Central memory CD4-positive, alpha-beta T cell (primary cell): Measurements from ENCODE around the gene PIGU.
"Not testable (repeated sequence)": the region's sequence is repeated elsewhere in the genome, so short reads cannot be mapped to it uniquely, and the experiment has no call there.

ENCODE experiments used
- DNase-seq: peaks from one replicate; pipeline ENCODE4 v3.0.0; 2022

PIGU gene

DNA sequence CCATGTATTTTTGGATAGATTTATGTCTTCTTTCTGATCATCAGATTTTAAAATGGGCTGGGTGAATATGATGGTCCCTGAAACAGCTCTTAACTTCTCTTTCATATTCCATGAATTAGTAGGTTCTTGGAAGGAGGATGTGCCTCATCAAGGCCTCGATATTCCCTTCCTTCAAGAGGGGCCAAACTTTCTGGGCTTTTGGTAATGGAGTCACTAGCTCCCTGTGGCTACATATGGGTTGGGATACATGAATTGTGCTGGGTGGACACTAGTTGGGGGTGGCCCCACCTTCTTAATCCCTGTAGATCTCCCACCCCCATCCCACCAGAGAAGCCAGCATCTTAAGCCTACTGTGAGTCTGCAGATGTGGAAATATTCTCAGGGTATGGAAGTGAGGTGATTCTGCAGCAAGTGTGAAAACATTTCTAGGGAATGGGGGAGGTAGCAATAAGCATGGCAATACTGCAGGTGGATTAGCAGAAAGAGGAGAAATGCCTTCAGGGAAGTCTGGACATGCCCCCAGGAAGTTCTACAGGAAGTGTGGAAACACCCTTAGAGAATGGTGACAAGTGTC lies 29.5 kb upstream of the PIGU start:
- no peak for DNase-seq

DNA sequence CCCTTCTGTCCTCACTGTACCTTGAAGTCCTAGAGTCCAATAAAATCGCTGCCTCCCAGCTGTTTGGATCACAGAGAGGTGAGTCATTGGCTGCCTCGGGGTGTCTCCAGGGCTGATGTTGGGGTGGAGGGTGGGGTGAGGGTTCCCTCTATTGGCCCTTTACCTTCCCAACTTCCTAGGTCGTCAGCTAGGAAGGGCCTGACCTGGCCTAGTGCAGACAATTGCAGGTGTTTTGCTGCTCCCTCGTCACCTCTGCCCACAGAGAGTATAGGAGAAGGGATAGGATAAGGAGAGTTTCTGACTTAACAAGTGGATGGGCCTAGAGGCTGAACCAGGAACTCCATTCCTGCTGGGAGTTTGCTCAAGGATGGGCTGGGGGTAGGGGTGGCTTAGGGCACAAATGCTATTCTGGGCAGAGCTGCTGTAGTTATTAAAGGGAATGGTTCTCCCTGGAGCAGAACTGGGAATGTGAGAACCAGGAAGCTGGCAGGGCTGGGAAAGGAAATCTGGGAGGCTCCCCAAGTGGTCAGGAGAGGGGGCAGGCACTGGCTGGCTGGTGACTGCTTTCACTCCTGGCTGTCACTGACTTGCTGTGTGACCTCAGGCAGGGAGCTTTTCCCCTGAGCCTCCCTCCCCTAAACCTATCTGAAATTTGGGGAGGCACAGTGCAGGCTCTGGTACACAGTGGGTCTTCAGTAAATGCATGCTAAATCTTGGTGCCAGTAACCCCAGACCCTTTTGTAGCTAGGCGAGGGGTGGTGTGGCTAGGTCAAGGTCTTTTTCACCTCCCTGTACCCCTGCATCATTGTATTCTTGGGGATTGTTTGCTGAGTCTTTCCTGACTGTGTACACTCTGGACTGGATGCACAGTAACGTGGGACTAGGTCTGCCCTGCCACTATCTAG lies 28.8 kb upstream of the PIGU start:
- DNase-seq: no peak

DNA sequence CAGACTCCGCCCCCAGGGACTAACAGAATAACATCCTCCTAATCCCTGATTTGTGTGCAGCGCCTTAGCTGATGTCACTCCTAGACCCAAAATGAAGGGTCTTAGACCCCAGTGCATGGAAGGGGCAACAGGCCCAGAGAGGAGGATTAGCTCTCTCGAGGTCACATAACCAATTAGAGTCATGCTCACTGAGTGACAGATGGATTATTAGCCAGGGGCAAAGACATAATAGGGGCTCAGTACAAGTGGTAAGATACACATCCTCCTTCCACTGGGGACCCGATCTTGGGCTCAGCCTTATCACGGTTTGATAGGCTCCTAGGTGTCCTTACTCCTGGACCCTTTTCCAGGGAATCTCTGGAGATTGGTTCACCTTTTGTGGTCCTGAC lies 28.1 kb upstream of the PIGU start:
- DNase-seq: no peak

DNA sequence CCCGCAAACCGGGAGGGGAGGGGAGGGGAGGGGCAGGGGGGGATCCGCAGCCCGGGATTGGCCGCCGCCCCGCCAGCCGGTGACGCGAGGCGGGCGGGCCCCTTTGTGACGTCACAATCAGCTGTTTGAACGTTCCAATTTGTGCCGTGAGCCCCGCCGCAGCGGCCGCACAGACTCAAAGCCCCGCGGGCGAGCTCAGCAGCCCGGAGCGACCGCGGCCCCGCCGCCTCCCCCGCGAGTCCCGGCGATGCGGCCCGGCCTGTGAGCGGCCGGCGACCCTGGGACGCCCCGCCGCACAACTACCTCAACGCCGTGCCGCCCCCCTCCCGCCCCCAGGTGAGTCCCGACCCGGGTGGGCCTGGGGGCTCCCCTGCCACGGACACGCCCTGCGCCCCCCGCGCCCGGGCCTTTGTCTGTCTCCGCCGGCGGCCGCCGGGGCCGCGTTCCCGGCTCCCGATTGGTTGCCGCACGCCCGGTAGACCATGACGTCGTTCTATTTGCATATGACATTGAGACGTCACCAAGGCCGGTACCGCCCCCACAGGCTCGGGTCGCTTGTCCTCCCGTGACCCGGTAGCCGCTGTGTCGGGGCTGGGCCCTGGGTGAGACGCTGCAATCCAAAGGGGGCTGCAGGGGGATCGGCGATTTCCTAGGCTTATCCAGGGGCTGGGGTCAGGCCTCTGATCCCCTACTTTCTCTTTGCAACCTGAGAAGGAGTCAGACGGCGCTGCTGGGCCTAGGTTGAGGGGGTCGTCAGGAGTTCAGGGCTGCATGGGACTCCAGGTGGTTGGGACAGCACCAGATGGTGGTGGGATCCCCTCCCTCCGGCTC lies 27.5 kb upstream of the PIGU start, which contains the start of gene TP53INP2:
TSS of gene TP53INP2 (plus strand) at position 168 of the 831 bp plus-strand sequence. CDS start 4,396 bp downstream, outside the sequence.
- peak; percentile 88 for DNase-seq

DNA sequence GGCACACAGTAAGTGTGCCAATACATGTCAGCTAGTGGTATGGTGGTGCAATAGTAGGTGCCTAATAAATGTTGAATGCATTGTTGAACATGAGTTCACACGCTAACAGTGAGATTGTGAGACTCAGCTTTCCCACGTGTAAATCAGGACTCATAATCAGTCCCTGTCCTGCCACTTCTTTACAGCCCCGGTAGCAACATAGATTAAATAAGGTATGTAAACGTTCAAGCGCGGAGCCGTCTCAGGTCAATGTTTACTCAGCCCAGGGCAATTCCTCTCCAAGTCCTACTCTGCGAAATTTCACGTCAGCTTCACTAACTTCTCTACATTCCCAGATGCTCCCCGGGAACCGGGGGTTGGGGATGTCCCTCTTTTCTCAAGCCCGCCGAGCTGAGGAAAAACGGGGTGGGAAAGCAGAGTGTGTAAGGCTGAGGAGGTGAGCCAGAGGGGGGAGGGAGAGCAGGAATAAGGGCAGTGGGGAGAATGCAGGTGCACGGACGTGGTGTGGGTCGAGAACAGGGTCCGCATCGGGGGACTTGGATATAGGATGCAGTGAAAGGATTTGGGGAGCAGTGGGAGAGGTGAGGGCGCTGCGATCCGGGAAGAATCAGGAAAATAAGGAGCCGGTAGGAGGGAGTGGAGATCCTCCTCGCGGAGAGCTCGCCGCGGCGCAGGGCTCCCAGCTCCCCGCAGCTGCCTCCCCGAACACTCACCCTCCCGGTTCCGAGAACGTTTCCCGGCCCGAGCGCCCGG lies 26.7 kb upstream of the PIGU start:
- peak; percentile 20 for DNase-seq

DNA sequence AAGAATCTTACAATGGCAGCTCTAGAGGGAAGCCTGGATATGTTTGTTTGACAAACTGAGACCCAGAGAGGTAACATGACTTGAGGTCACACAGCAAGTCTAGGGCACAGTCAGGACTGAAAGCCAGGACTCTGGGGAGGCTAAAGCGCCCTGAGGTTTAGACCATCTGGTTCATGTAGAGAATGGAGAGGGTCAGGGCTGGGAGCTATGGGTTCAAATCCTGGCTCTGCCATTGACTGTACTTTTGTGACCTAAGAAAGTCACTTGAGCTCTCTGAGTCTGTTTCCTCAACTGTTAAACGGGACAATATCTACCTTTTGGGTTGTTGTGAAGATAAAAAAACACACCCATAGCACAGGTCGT lies 26.1 kb upstream of the PIGU start:
- no peak for DNase-seq

DNA sequence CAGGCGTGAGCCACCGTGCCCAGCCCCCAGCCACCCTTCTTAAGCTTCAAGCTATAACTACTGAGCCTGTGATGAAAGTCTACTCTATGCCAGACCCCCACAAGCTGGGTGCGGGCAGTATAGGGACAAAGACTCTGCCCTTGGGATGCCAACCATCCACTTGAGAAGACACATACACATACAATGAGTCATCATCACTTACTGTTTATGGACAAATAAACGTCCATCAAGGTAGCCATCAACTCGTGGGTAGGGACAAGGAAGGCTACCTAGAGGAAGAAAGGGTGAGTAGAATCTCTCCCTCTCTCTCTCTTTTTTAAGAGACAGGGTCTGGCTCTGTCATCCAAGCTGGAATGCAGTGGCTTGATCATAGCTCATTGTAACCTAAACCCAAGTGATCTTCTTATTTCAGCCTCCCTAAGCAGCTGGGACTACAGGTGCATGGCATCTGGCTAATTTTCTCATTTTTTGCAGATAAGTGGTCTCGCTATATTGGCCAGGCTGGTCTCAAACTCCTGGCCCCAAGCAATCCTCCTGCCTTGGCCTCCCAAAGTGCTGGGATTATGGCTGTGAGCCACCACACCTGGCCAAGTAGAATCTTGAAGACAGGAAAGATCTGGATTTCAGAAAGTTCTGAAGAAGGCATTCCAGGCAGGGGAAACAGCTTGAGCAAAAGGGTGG lies 24.7 kb upstream of the PIGU start:
- no peak for DNase-seq

DNA sequence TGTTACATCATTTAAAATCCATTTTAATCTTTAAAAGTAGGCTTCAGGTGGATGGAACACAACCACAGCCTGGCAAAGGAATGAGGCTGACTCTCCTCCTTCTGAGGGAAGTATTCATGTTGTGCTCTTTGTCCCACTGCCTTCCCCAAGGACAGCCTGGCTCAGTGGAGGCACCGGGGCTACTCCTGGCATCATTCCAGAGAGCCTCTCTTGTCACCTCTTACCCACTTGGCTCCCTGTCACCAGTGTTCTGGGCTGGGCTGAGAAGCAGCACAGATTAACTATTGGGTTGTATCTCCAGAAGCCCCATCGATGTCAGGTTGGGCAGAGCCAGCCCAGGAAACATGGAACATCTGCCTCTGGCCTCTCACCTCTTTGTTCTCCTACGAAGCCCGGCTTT lies 16.5 kb upstream of the PIGU start:
- no peak for DNase-seq

DNA sequence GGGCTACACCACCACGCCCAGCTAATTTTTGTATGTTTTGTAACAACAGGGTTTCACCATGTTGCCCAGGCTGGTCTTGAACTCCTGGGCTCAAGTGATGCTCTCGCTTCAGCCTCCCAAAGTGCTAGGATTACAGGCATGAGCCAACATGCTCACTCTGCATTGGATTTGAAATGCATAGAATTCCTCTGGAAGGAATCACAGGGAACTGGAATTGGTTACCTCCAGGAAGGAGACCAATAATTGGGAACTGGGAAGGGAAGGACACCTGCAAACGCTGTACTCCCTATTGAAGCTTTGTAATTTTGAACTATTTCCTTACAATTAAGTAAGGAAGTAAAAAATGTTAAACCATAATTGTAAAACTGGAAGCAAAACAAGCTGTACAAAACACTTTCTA lies 14.9 kb upstream of the PIGU start:
- DNase-seq: no peak

DNA sequence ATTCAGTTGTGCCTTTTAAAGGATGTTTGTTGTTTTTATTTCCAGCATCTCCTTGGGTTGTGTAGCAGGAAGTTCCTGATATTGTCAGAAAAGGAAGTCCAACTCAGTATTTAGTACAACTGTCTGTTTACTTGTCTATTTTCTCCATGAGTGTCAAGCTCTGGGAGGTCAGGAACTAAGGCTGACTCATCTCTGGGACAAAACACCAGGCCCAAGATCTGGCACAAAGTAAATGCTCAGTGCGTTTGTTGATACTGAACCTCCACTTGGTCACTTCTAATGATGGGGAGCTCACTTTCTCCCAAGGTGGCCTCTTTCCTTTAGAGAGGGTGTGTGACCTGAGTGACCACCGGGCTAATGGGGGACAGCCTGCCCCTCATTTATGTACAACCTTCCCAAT lies 12.6 kb upstream of the PIGU start:
- DNase-seq: no peak

DNA sequence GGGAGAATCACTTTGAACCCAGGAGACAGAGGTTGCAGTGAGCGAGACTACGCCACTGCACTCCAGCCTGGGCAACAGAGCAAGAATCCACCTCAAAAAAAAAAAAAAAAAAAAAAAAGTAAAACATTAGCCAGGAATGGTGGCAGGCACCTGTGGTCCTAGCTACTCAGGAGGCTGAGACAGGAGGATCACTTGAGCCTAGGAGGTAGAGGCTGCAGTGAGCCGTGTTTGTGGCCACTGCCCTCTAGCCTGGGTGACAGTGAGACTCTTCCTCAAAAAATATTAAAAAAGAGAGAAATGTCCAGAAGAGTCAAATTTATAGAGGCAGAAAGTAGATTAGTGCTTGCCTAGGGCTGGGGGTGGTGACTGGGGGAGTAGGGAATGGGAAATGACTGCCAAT lies 6.8 kb upstream of the PIGU start:
- DNase-seq: no peak

DNA sequence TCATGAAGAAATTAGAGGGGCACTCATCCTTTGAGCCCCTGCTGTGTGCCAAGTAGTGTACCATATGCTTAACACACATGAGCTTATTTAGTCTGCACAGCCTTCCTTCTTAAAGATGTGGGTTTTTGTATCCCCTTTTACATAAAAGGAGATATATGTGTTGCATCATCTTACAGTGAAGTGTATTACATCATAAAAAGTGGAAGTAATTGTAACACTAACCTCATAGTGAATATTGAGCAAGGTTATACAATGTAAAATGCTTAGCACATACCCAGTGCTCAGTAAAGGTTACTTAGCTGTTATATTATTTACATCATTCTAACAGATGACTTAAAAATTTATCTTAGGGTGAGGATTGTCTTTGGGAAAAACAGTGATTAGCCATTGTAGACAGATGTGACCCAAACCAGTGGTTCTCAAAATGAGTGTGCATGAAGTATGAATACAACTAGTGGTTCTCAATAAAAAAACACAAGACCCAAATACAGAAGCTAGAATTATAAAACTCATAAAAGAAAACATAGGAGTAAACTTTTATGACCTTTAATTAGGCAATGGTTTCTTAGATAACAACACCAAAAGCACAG lies 3.8 kb upstream of the PIGU start:
- DNase-seq: no peak

DNA sequence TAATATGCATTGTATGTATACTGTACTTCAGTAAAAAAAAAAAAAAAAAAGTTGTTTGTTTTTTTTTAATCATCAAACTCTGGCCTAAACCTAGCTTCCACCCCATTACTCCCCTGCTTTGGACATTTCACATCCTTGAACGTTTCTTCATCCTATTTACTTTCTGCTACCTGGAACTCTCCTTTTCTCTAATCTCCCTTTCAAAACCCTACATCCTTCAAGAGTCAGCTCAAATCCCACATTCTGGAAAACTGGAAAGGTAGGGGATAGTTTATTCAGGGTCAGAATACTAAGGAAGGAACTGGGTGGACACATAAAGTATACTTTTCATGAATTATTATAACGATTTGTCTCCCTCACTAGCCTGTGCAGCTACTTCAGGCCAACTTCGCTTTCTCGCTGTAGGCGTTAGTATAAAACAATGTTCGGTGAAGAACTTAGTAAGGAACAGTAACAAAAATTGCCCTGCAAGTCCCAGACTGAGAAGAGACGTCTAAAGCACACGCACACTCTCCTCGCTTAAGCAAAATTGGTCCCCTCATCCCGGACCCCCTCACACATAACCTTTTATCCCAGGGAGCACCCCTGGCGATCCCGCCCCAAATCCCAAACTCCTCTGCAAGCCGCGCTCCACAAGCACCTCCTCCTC lies 775 bp downstream of the PIGU start:
- DNase-seq: no peak

DNA sequence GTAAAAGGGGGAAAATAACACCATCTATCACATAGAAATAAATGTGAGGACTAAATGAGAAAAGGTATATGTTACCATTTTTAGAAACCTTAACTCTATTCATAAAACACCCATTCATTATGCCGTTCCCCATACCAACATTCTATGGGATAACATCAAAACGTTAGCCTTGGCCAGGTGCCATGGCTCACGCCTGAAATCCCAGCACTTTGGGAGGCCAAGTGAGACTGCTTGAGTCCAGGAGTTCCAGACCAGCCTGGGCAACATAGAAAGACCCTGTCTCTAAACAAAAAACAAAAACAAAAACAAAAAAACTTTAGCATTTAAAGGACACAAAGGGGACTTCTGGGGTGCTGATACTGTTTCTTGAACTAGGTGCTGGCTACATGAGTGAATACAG lies 1.3 kb downstream of the PIGU start:
- DNase-seq: no peak

DNA sequence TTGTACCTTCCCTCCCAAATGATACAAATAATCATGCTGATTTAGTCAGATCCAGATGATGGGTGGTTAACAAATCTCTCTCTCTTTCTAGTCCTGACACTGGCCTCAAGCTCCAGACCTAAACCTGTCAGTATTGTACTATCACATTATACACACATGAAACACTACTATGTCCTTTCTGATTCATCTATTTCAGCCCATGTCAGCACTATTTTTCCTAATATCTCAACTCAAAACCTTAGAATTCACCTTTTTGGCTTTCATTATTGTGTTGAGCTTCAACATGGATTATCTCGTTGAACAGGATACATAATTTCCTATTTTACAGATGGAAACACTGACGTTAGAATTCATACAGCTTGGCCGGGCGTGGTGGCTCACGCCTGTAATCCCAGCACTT lies 3.5 kb downstream of the PIGU start:
- DNase-seq: no peak

DNA sequence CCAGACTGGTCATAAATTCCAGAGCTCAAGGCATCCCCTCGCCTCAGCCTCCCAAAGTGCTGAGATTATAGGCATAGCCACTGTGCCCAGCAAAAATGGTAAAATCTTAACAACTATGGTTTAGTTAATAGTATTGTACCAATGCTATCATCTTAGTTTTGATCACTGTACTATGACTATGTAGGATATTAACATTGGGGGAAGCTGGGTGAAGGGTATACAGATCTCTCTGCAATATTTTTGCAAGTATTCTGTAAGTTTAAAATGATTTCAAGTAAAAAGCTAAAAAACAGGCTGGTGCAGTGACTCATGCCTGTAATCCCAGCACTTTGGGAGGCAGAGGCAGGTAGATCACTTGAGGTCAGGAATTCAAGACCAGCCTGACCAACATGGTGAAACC lies 7.8 kb downstream of the PIGU start:
- DNase-seq: no peak

DNA sequence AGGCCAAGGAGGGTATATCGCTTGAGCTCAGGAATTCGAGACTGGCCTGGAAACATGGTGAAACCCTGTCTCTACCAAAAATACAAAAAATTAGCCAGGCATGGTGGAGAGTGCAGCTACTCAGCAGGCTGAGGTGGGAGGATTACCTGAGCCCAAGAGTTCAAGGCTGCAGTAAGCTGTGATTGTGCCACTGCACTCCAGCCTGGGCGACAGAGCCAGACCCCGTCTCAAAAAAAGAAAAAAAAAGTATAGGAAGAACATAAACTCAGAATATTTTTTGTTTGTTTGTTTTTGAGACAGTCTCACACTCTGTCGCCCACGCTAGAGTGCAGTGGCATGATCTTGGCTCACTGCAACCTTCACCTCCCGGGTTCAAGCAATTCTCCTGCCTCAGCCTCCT lies 12.1 kb downstream of the PIGU start:
- DNase-seq: not testable (repeated sequence)

DNA sequence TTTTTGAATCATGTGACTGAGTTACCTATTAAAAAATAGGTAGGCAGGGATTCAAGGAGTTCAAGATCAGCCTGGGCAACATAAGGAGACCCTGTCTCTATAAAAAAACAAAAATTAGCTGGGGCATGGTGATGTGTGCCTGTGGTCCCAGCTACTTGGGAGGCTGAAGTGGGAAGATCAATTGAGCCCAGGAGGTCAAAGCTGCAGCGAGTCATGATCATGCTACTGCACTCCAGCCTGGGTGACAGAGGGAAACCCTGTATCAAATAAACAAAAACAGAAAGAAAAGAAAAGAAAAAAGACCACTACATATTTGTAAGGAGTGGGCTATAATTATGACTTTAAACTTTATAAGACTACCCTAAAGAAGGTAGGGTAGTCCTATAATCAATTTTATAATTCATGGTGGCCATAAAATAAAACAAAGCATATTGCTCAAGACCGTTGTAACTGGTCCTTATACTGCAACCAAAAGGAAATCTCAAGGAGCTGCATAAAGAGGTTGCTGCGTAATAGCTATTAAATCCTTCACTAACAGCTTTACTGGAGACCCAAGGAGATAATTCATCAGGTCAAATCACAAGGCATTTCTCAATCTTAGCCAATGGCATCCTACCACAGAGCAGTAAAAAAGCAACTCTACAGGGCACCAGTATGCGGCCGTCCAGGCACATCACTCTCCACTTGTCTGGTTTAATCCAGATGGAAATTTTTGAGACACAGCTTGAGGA lies 13.5 kb downstream of the PIGU start:
- DNase-seq: no peak

DNA sequence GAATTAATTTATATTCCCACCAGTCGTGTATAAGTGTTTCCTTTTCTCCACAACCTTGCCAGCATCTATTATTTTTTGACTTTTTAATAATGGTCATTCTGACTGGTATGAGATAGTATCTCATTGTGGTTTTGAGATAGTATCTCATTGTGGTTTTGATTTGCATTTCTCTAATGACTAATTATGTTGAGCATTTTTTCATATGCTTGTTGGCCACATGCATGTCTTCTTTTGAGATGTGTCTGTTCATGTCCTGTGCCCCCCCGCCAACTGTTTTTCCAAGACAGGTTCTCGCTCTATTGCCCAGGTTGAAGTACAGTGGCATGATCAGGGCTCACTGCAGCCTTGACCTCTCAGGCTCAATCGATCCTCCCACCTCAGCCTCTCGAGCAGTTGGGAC lies 15.1 kb downstream of the PIGU start:
- DNase-seq: not testable (repeated sequence)

DNA sequence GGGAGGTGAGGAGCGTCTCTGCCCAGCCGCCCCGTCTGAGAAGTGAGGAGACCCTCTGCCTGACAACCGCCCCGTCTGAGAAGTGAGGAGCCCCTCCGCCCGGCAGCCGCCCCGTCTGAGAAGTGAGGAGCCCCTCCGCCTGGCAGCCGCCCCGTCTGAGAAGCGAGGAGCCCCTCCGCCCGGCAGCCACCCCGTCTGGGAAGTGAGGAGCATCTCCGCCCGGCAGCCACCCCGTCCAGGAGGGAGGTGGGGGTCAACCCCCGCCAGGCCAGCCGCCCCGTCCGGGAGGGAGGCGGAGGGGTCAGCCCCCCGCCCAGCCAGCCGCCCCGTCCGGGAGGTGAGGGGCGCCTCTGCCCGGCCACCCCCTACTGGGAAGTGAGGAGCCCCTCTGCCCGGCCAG lies 18.2 kb downstream of the PIGU start:
- not testable (repeated sequence) for DNase-seq
